HEK293 (cell line): ENCODE measurements around the gene ETV7.

Experiments
- CTCF ChIA-PET: fragments of 350-600 bp; formaldehyde crosslinking; extraction: SDS; loops from one replicate; lab custom pipeline; 2021; ENCODE audit warnings: antibody characterized with exemption; lab: Yijun Ruan, JAX
- POLR2A ChIA-PET: fragments of 300-600 bp; formaldehyde crosslinking; extraction: SDS; loops from one replicate; lab custom pipeline; 2020; ENCODE audit warnings: antibody characterized with exemption, inconsistent platforms; lab: Yijun Ruan, JAX
- H3K27ac ChIP-seq: fragments of 200-500 bp; sonication (Bioruptor generic); 2 replicates; pipeline ENCODE4 v1.5.1; 2014; ENCODE audit warnings: low read depth, low read length, control low read depth, inconsistent platforms; ENCODE audit errors: extremely low read depth
- H3K36me3 ChIP-seq, 2 experiments: fragments of 200-500 bp in 1 of 2; sonication (Bioruptor generic) in 1 of 2; 1 replicate in 1 of 2; 2 replicates in 1 of 2; pipeline ENCODE4 v1.5.1; 2014 to 2017; ENCODE audit warnings: inconsistent platforms in 2 of 2, low read length in 2 of 2; ENCODE audit not compliant: control insufficient read depth in 2 of 2, insufficient read depth in 1 of 2
- H3K4me1 ChIP-seq: fragments of 200-500 bp; sonication (Bioruptor generic); 2 replicates; pipeline ENCODE4 v1.5.1; 2014; ENCODE audit warnings: mild to moderate bottlenecking, low read length, inconsistent platforms; ENCODE audit not compliant: control insufficient read depth, insufficient read depth
- H3K4me3 ChIP-seq: 2 replicates; pipeline ENCODE4 v1.5.1; 2011; ENCODE audit warnings: low read depth, mild to moderate bottlenecking, control low read depth, low read length, moderate library complexity
- H3K9me3 ChIP-seq: fragments of 200-500 bp; sonication (Bioruptor generic); 2 replicates; pipeline ENCODE4 v1.5.1; 2014; ENCODE audit warnings: low read depth, low read length, inconsistent platforms; ENCODE audit not compliant: control insufficient read depth, insufficient read depth
- HOXA7 ChIP-seq: sonication (generic); formaldehyde crosslinking; IDR thresholded peaks from 2 replicates; pipeline ENCODE4 v1.8.1; 2022; ENCODE audit warnings: missing genetic modification reagents, borderline replicate concordance
- PRDM1 ChIP-seq: fragments of 450-650 bp; formaldehyde crosslinking; IDR thresholded peaks from 2 replicates; pipeline ENCODE4; 2016; ENCODE audit warnings: missing biosample characterization, missing genetic modification characterization
- SP3 ChIP-seq: fragments of 450-650 bp; formaldehyde crosslinking; IDR thresholded peaks from 2 replicates; pipeline ENCODE4 v1.5.1; 2016; ENCODE audit warnings: missing biosample characterization, missing genetic modification characterization
- WT1 ChIP-seq: fragments of 450-650 bp; formaldehyde crosslinking; IDR thresholded peaks from 2 replicates; pipeline ENCODE4 v1.5.1; 2016; ENCODE audit warnings: missing biosample characterization, missing genetic modification characterization
- ZFHX2 ChIP-seq: fragments of 450-650 bp; formaldehyde crosslinking; conservative IDR thresholded peaks from 2 replicates; pipeline ENCODE4 v1.5.1; 2016; ENCODE audit warnings: missing biosample characterization, missing genetic modification characterization
- ZNF114 ChIP-seq: fragments of 450-650 bp; formaldehyde crosslinking; IDR thresholded peaks from 2 replicates; pipeline ENCODE4 v1.5.0; 2017; ENCODE audit warnings: missing biosample characterization, missing genetic modification characterization
- ZNF341 ChIP-seq: fragments of 450-650 bp; formaldehyde crosslinking; IDR thresholded peaks from 2 replicates; pipeline ENCODE4; 2016; ENCODE audit warnings: low read depth, missing biosample characterization, missing genetic modification characterization
- TF ChIP-seq, protein P1 (sequence below): fragments of 450-650 bp; formaldehyde crosslinking; optimal IDR thresholded peaks from 2 replicates; pipeline ENCODE3; 2016; ENCODE audit warnings: missing biosample characterization, mild to moderate bottlenecking, missing genetic modification characterization
- TF ChIP-seq, protein P2 (sequence below): fragments of 450-650 bp; formaldehyde crosslinking; IDR thresholded peaks from 2 replicates; pipeline ENCODE4 v1.5.1; 2017; ENCODE audit warnings: missing biosample characterization, missing genetic modification characterization
- TF ChIP-seq, protein P3 (sequence below): fragments of 450-650 bp; formaldehyde crosslinking; IDR thresholded peaks from 2 replicates; pipeline ENCODE4 v1.5.1; 2016; ENCODE audit warnings: missing biosample characterization, missing genetic modification characterization
- TF ChIP-seq, protein P4 (sequence below): fragments of 450-650 bp; formaldehyde crosslinking; IDR thresholded peaks from 2 replicates; pipeline ENCODE4 v1.5.1; 2016; ENCODE audit warnings: missing biosample characterization, missing genetic modification characterization

ETV7 gene

DNA sequence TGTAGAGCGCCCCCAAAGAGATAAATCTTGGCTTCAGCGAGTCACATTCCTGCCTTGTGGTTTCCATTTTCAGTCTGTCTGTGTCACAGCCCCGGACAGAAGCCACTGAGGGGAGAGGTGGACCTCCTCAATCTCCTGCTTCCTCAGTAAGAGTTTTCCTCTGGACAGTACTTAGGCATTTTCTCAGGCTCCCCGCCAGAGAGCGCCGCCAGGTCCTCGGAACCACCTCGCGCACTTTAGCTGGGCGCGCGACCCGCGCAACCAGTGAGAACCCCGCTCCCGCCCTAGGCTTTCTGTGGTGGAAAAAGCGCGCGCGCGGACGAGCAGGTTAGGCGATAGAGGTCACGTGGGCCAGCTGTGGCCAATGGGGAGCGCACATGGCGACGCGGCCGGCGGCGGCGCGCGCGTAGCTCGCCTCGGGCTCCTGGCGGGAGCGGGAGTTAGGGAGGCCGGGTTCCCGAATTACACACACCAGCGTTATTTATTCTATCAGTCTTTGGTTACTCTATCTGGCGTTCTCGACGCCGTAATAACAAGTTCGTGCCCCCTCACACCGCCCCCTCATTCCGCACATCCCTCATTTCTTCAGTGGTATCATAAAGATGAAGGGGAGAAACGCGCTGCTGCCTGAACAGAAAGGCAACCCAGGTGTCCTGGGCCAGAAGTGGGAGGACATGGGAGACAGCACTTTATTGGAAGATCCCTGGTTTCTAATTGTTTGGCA lies 35.8 kb upstream of the ETV7 start (continued):
- TF ChIP-seq SP3 (0 out of 2 replicates have a peak, but pooled peaks have one; percentile 15), WT1 (peak; percentile 78), ZNF341 (tag by site-specific recombination) (0 out of 2 replicates have a peak, but pooled peaks have one; percentile 37)
- TF ChIP-seq, protein P1, sequence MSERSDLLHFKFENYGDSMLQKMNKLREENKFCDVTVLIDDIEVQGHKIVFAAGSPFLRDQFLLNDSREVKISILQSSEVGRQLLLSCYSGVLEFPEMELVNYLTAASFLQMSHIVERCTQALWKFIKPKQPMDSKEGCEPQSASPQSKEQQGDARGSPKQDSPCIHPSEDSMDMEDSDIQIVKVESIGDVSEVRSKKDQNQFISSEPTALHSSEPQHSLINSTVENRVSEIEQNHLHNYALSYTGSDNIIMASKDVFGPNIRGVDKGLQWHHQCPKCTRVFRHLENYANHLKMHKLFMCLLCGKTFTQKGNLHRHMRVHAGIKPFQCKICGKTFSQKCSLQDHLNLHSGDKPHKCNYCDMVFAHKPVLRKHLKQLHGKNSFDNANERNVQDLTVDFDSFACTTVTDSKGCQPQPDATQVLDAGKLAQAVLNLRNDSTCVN (tag by site-specific recombination): peak; percentile 99

DNA sequence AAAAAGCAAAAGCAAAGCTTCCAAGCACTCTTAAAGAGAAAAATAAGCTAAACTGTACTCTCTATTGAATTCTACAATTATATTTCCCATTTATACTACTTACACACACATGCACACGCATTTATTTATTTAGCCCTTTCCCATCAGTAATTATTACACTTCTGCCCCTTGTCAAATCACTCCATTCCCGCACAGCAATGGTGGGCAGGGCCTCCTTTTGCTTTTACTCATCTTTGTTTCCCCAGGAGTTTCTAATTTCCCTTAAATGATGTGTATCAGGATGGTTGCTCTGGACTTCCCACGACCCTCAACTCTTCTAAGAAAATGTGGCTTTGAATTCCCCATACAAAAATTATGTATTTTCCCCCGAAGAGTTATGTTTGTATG lies 35.2 kb upstream of the ETV7 start:
- CTCF ChIA-PET: interaction anchor here (0.5 to 2.1 kb wide), 19 partner anchors 9 to 338 kb away, joined by 3 to 9 read pairs (median 4); no protein-coding TSS in a partner anchor
- peak overlapping the region; percentile 28 for H3K4me3 ChIP-seq
- TF ChIP-seq HOXA7 (CRISPR knock-in tag) (no peak), ZNF114 (no peak)
- TF ChIP-seq, protein P2, sequence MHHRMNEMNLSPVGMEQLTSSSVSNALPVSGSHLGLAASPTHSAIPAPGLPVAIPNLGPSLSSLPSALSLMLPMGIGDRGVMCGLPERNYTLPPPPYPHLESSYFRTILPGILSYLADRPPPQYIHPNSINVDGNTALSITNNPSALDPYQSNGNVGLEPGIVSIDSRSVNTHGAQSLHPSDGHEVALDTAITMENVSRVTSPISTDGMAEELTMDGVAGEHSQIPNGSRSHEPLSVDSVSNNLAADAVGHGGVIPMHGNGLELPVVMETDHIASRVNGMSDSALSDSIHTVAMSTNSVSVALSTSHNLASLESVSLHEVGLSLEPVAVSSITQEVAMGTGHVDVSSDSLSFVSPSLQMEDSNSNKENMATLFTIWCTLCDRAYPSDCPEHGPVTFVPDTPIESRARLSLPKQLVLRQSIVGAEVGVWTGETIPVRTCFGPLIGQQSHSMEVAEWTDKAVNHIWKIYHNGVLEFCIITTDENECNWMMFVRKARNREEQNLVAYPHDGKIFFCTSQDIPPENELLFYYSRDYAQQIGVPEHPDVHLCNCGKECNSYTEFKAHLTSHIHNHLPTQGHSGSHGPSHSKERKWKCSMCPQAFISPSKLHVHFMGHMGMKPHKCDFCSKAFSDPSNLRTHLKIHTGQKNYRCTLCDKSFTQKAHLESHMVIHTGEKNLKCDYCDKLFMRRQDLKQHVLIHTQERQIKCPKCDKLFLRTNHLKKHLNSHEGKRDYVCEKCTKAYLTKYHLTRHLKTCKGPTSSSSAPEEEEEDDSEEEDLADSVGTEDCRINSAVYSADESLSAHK (tag by site-specific recombination): peak; percentile 15; the same call in 1 of the 2 replicates
- peak overlapping the region; percentile 24; the same call in 1 of the 2 replicates for H3K27ac ChIP-seq
- POLR2A ChIA-PET: interaction anchor here (0.6 to 2.0 kb wide), 15 partner anchors 13 to 835 kb away, joined by 3 to 28 read pairs (median 5); partner anchors contain the start of genes PXT1 and TBC1D22B
- H3K9me3 ChIP-seq: no peaks in the 10 kb centered on the region
- H3K4me1 ChIP-seq: no peaks in the 10 kb centered on the region
- H3K36me3 ChIP-seq: no peaks in the 10 kb centered on the region

DNA sequence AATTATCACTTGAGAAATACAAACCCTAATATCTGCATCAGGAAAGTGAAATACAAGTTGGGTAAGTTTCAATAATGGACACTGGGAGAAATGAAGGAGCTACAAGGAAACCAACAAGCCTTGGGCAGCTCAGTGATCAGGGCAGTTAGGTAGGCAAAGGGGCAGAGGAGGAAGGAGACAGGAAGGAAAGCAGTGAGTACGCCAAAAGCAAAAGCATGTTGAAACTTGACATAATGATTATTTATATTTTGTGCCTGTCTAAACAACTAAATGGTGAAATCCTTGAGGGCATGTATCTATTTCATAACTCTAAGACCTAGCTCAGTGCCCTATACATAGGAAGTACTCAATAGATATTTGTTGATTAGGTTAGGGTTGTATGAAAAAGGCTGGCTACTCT lies 31.8 kb upstream of the ETV7 start:
- POLR2A ChIA-PET: interaction anchor here (0.6 kb wide), 1 partner anchor 86 kb away, joined by 7 read pairs; no protein-coding TSS in a partner anchor
- Histone ChIP-seq H3K27ac (no peak overlapping the region), H3K9me3 (no peaks in the 10 kb centered on the region), H3K36me3 (no peaks in the 10 kb centered on the region), H3K4me1 (no peaks in the 10 kb centered on the region), H3K4me3 (no peak overlapping the region)
- CTCF ChIA-PET: interaction anchor here (1.1 to 1.9 kb wide), 2 partner anchors 9 to 12 kb away, joined by 4 to 5 read pairs; no protein-coding TSS in a partner anchor
- TF ChIP-seq ZFHX2: no peak
- TF ChIP-seq, protein P3, sequence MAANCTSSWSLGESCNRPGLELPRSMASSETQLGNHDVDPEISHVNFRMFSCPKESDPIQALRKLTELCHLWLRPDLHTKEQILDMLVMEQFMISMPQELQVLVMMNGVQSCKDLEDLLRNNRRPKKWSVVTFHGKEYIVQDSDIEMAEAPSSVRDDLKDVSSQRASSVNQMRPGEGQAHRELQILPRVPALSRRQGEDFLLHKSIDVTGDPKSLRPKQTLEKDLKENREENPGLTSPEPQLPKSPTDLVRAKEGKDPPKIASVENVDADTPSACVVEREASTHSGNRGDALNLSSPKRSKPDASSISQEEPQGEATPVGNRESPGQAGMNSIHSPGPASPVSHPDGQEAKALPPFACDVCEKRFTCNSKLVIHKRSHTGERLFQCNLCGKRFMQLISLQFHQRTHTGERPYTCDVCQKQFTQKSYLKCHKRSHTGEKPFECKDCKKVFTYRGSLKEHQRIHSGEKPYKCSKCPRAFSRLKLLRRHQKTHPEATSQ (tag by site-specific recombination): no peak
- TF ChIP-seq, protein P4, sequence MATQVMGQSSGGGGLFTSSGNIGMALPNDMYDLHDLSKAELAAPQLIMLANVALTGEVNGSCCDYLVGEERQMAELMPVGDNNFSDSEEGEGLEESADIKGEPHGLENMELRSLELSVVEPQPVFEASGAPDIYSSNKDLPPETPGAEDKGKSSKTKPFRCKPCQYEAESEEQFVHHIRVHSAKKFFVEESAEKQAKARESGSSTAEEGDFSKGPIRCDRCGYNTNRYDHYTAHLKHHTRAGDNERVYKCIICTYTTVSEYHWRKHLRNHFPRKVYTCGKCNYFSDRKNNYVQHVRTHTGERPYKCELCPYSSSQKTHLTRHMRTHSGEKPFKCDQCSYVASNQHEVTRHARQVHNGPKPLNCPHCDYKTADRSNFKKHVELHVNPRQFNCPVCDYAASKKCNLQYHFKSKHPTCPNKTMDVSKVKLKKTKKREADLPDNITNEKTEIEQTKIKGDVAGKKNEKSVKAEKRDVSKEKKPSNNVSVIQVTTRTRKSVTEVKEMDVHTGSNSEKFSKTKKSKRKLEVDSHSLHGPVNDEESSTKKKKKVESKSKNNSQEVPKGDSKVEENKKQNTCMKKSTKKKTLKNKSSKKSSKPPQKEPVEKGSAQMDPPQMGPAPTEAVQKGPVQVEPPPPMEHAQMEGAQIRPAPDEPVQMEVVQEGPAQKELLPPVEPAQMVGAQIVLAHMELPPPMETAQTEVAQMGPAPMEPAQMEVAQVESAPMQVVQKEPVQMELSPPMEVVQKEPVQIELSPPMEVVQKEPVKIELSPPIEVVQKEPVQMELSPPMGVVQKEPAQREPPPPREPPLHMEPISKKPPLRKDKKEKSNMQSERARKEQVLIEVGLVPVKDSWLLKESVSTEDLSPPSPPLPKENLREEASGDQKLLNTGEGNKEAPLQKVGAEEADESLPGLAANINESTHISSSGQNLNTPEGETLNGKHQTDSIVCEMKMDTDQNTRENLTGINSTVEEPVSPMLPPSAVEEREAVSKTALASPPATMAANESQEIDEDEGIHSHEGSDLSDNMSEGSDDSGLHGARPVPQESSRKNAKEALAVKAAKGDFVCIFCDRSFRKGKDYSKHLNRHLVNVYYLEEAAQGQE: no peak
- TF ChIP-seq SP3: no peak
- TF ChIP-seq PRDM1 (tag by site-specific recombination): 0 out of 2 replicates have a peak, but pooled peaks have one; percentile 24
